Measurements from ENCODE around the gene ATP6V0A1. TPM values are rescaled to one million over a fixed set of nuclear protein-coding genes. Genes with fewer than 3 reads are reported as not detected.

ATP6V0A1 gene
- total RNA-seq, 1 donor from 2014 or later: 69.4 TPM

GRCh38 chr17:42507671-42508070 lies 49.0 kb downstream of the ATP6V0A1 start:
- Mint-ChIP-seq H3K9me3 (no peaks in the 10 kb centered on the region), H3K27me3 (no peaks in the 10 kb centered on the region), H3K27ac (no peak overlapping the region), H3K4me3 (no peak overlapping the region), H3K4me1 (ENCODE audit: unreplicated experiment) (peaks cover 10% of the 10 kb centered on the region), H3K36me3 (peaks cover 27% of the 10 kb centered on the region)
- DNase-seq (ENCODE audit: extremely low spot score, unreplicated experiment): no peak
- TF ChIP-seq CTCF (conservative IDR thresholded peaks at IDR 0.05): no peak

- Mint-ChIP-seq H3K9me3 (no peaks in the 10 kb centered on the region), H3K4me1 (ENCODE audit: unreplicated experiment) (peaks cover 10% of the 10 kb centered on the region), H3K4me3 (no peak overlapping the region), H3K27me3 (no peaks in the 10 kb centered on the region), H3K36me3 (peaks cover 27% of the 10 kb centered on the region), H3K27ac (no peak overlapping the region)
- DNase-seq (ENCODE audit: extremely low spot score, unreplicated experiment): no peak
- no peak for TF ChIP-seq CTCF (conservative IDR thresholded peaks at IDR 0.05)
These were observed 49.9 kb downstream of the ATP6V0A1 start for GRCh38 chr17:42508426-42509165.

- H3K36me3 Mint-ChIP-seq: peaks cover 19% of the 10 kb centered on the region
- H3K4me1 Mint-ChIP-seq (ENCODE audit: unreplicated experiment): peaks cover 10% of the 10 kb centered on the region
- no peak for TF ChIP-seq CTCF (conservative IDR thresholded peaks at IDR 0.05)
These were observed 50.7 kb downstream of the ATP6V0A1 start for GRCh38 chr17:42509409-42509808.

GRCh38 chr17:42509841-42510240 lies 51.2 kb downstream of the ATP6V0A1 start:
- no peak for DNase-seq (ENCODE audit: extremely low spot score, unreplicated experiment)
- Mint-ChIP-seq H3K27ac (no peak overlapping the region), H3K36me3 (peaks cover 21% of the 10 kb centered on the region), H3K9me3 (no peaks in the 10 kb centered on the region), H3K27me3 (no peaks in the 10 kb centered on the region), H3K4me3 (no peak overlapping the region), H3K4me1 (ENCODE audit: unreplicated experiment) (peaks cover 10% of the 10 kb centered on the region)
- no peak for TF ChIP-seq CTCF (conservative IDR thresholded peaks at IDR 0.05)

More at GRCh38 chr17:42509409-42509808, 50.7 kb downstream of the ATP6V0A1 start:
- no peaks in the 10 kb centered on the region for H3K9me3 Mint-ChIP-seq
- no peak overlapping the region for H3K4me3 Mint-ChIP-seq
- H3K27me3 Mint-ChIP-seq: no peaks in the 10 kb centered on the region
- no peak overlapping the region for H3K27ac Mint-ChIP-seq
- no peak for DNase-seq (ENCODE audit: extremely low spot score, unreplicated experiment)

- no peaks in the 10 kb centered on the region for H3K27me3 Mint-ChIP-seq
- H3K36me3 Mint-ChIP-seq: peaks cover 22% of the 10 kb centered on the region
- peak overlapping the region; percentile 16 for H3K27ac Mint-ChIP-seq
- no peak for DNase-seq (ENCODE audit: extremely low spot score, unreplicated experiment)
- no peaks in the 10 kb centered on the region for H3K9me3 Mint-ChIP-seq
- H3K4me1 Mint-ChIP-seq (ENCODE audit: unreplicated experiment): peaks cover 4% of the 10 kb centered on the region
- no peak overlapping the region for H3K4me3 Mint-ChIP-seq
- TF ChIP-seq CTCF (conservative IDR thresholded peaks at IDR 0.05): no peak
These were observed 53.6 kb downstream of the ATP6V0A1 start for GRCh38 chr17:42512246-42512645.
